Prostate gland (tissue), 2 donors: ENCODE results near the gene NOTO. TPM values are rescaled to one million over a fixed set of nuclear protein-coding genes. Genes with fewer than 3 reads are reported as not detected.

Experiments
- DNase-seq: peaks from one replicate; pipeline ENCODE4 v3.0.0-alpha.2; 2019; ENCODE audit warnings: low spot score
- H3K27ac ChIP-seq, 2 donors: fragments of 200-600 bp; sonication (generic); 2 replicates each; pipeline ENCODE4 v1.5.1; 2017 to 2019
- H3K27me3 ChIP-seq: fragments of 200-600 bp; sonication (generic); replicated peaks from 2 replicates; pipeline ENCODE4 v1.5.1; 2019; ENCODE audit not compliant: insufficient read depth
- H3K36me3 ChIP-seq, 2 donors: fragments of 200-600 bp; sonication (generic); 1 replicate in 1 of 2; 2 replicates in 1 of 2; pipeline versions ENCODE4 v1.5.1 to v1.8.1; 2017 to 2019
- H3K4me1 ChIP-seq: fragments of 200-600 bp; sonication (generic); replicated peaks from 2 replicates; pipeline ENCODE4 v1.5.1; 2019
- H3K4me3 ChIP-seq, 2 donors: fragments of 200-600 bp; sonication (generic); 2 replicates each; pipeline ENCODE4 v1.5.1; 2017 to 2019
- H3K9me3 ChIP-seq: fragments of 200-600 bp; sonication (generic); 2 replicates; pipeline ENCODE4 v1.5.1; 2017
- POLR2A ChIP-seq: fragments of 450-650 bp; IDR thresholded peaks from one replicate; pipeline ENCODE4 v1.6.1; 2016; ENCODE audit warnings: antibody characterized with exemption, mild to moderate bottlenecking
- POLR2AphosphoS5 ChIP-seq: sonication (generic); formaldehyde crosslinking; IDR thresholded peaks from one replicate; pipeline ENCODE4 v1.6.1; 2017; ENCODE audit warnings: antibody characterized with exemption
- WGBS: methylation state at CpG from one replicate; pipeline ENCODE4 v1.1.5; 2018; 5-methylcytosine and 5-hydroxymethylcytosine counted together
- intact Hi-C: fragments of 100-400 bp; cut with DNase I; formaldehyde crosslinking; loops from one replicate; pipeline ENCODE4 v1.14.2; 2022
- total RNA-seq, 2 donors: library from RNA; depleted of rRNA; stranded (reverse); fragments of >200 nt; gene quantifications; one replicate each; pipeline ENCODE4 v1.1.0, GENCODE V29; 2016
- TF ChIP-seq, protein P1 (sequence below), 4 experiments: fragments of 200-600 bp in 2 of 4; fragments of 450-650 bp in 2 of 4; sonication (generic) in 2 of 4; IDR thresholded peaks; 1 replicate in 3 of 4; 2 replicates in 1 of 4; pipeline ENCODE4 v1.5.1; 2016 to 2019; ENCODE audit warnings: antibody characterized with exemption in 4 of 4, mild to moderate bottlenecking in 2 of 4, moderate library complexity in 2 of 4

Gene NOTO
- total RNA-seq, 2 donors from 2014 or later, result not detected

DNA sequence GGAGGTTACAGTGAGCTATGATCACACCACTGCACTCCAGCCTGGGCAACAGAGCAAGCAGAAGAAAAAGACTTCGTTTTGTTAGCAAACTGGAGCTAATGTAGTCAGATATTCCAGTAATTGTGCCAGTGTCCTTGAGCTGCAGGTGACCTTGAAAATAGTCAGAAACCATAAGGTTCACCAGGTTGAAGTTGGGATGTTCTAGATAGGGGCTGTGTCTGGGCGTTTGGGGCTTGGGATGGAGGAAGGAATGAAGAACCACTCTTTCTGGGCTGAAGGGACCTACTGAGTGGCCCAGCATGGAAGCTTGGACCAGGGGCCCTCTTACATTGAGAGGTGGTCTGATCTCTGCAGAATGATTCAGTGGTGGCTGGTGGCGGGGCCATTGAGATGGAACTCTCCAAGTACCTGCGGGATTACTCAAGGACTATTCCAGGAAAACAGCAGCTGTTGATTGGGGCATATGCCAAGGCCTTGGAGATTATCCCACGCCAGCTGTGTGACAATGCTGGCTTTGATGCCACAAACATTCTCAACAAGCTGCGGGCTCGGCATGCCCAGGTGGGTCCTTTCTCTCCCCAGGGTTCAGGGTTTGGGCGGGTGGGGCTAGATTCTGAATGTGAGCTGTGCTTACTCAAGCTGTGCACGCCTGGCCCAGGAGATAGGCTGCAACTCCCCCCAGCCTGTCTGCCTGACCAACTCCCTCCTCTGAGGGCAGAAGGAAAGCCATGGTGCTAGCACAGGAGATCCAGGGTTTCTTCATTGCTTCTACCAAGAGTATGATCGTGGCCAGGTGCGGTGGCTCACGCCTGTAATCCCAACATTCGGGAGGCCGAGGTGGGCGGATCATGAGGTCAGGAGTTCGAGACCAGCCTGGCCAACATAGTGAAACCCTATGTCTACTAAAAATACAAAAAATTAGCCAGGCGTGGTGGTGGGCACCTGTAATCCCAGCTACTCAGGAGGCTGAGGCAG is 48.8 kb downstream of the NOTO start:
- TF ChIP-seq POLR2A (no peak), POLR2AphosphoS5 (no peak)
- TF ChIP-seq, protein P1, sequence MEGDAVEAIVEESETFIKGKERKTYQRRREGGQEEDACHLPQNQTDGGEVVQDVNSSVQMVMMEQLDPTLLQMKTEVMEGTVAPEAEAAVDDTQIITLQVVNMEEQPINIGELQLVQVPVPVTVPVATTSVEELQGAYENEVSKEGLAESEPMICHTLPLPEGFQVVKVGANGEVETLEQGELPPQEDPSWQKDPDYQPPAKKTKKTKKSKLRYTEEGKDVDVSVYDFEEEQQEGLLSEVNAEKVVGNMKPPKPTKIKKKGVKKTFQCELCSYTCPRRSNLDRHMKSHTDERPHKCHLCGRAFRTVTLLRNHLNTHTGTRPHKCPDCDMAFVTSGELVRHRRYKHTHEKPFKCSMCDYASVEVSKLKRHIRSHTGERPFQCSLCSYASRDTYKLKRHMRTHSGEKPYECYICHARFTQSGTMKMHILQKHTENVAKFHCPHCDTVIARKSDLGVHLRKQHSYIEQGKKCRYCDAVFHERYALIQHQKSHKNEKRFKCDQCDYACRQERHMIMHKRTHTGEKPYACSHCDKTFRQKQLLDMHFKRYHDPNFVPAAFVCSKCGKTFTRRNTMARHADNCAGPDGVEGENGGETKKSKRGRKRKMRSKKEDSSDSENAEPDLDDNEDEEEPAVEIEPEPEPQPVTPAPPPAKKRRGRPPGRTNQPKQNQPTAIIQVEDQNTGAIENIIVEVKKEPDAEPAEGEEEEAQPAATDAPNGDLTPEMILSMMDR (IDR thresholded peaks at IDR 0.05), result no peak
- no peaks in the 10 kb centered on the region for H3K9me3 ChIP-seq
- peaks cover 10% of the 10 kb centered on the region for H3K4me1 ChIP-seq
- 90% methylated on average over 17 of the region's 17 CpGs for WGBS
- DNase-seq, result no peak
- H3K27me3 ChIP-seq, result no peaks in the 10 kb centered on the region
- H3K27ac ChIP-seq, result no peak overlapping the region
- no peak overlapping the region for H3K4me3 ChIP-seq
- H3K36me3 ChIP-seq, result peaks cover 19 to 24% of the 10 kb centered on the region in 2 donors
- intact Hi-C loops, result no loop called here

GRCh38 chr2:73252238-73253027 is 50.1 kb downstream of the NOTO start:
- Histone ChIP-seq H3K27me3 (no peaks in the 10 kb centered on the region), H3K9me3 (no peaks in the 10 kb centered on the region), H3K4me1 (peaks cover 10% of the 10 kb centered on the region), H3K36me3 (peaks cover 15 to 19% of the 10 kb centered on the region in 2 donors), H3K27ac (no peak overlapping the region), H3K4me3 (no peak overlapping the region)
- WGBS, result 87% methylated on average over 17 of the region's 17 CpGs
- DNase-seq, result no peak
- no peak for TF ChIP-seq POLR2AphosphoS5
- TF ChIP-seq, protein P1 (IDR thresholded peaks at IDR 0.05), result no peak
- TF ChIP-seq POLR2A, result no peak
- intact Hi-C loops, result no loop called here

DNA sequence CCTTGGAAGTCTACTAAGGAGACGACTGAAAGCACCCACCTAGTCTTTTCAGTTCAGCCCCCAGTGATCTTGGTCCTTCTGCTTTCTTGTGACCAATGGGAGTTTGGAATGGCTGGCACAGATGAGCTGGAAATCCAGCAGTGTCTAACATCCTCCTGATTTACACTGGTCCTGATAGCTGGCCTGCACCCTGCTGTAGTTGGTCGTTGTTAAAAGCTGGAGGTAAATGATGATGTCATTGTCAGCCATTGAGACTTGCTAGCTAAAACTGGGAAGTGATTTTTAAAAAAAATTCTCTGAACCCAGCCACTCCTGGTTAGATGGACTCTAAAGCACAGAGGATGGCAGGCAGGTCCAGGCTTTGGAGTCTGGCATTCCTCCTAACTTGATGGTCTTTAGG is 51.0 kb downstream of the NOTO start:
- H3K9me3 ChIP-seq, result no peaks in the 10 kb centered on the region
- peaks cover 10 to 16% of the 10 kb centered on the region in 2 donors for H3K36me3 ChIP-seq
- no peaks in the 10 kb centered on the region for H3K27me3 ChIP-seq
- H3K4me3 ChIP-seq, result no peak overlapping the region
- WGBS, result 63% methylated on average over 2 of the region's 2 CpGs
- intact Hi-C loops, result no loop called here
- TF ChIP-seq, protein P1 (IDR thresholded peaks at IDR 0.05), result no peak
- TF ChIP-seq POLR2AphosphoS5 (no peak), POLR2A (no peak)
- peaks cover 10% of the 10 kb centered on the region for H3K4me1 ChIP-seq
- H3K27ac ChIP-seq, result peak overlapping the region in 1 of 2 donors; percentile 64
- no peak for DNase-seq

DNA sequence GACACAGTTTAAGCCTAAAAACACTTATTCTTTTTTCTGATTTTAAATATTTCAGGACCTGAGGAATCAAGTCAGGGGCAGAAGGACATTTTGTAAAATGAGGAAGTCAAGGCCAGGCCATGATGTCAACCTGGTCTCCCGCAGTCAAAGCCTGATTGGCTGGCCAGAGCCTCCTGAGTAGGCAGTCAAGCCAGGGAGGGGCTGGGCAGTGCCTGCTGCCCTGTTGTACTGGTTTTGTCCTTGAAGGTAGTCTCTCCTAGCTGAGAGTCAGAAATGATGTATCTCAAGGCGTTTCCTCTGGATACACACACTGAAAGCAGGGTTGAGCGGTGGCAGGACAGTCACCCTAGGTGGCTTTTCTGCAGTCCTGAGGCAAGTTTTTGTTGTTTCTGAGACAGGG is 51.5 kb downstream of the NOTO start:
- no peak for DNase-seq
- H3K27me3 ChIP-seq, result no peaks in the 10 kb centered on the region
- peaks cover 10% of the 10 kb centered on the region for H3K4me1 ChIP-seq
- H3K9me3 ChIP-seq, result no peaks in the 10 kb centered on the region
- peaks cover 10 to 14% of the 10 kb centered on the region in 2 donors for H3K36me3 ChIP-seq
- intact Hi-C loops, result no loop called here
- H3K4me3 ChIP-seq, result no peak overlapping the region
- H3K27ac ChIP-seq, result peak overlapping the region in 1 of 2 donors; percentile 64
- TF ChIP-seq POLR2A (no peak), POLR2AphosphoS5 (no peak)
- TF ChIP-seq, protein P1 (IDR thresholded peaks at IDR 0.05), result no peak
- WGBS, result 98% methylated on average over 3 of the region's 3 CpGs
